Ascending aorta (tissue), 2 donors: ENCODE measurements around the gene ADAP1. TPM values are rescaled to one million over a fixed set of nuclear protein-coding genes. Genes with fewer than 3 reads are reported as not detected.
A peak's percentile ranks its signal among the peaks of the same experiment; 100 is the strongest.

ENCODE experiments used
- DNase-seq, 2 donors: peaks; one replicate each; pipeline ENCODE4 v3.0.0-alpha.2; 2019; ENCODE audit warnings: low spot score in 2 of 2
- H3K27ac ChIP-seq, 2 donors: fragments of 200-600 bp; sonication (generic); one replicate each; pipeline ENCODE4 v1.5.1; 2016 to 2017; ENCODE audit warnings: mild to moderate bottlenecking in 1 of 2
- H3K27me3 ChIP-seq: fragments of 200-600 bp; sonication (generic); one replicate; pipeline ENCODE4 v1.5.1; 2017
- H3K36me3 ChIP-seq, 2 donors: fragments of 200-600 bp; sonication (generic); one replicate each; pipeline ENCODE4 v1.5.1; 2016
- H3K4me1 ChIP-seq, 2 donors: fragments of 200-600 bp; sonication (generic); one replicate each; pipeline ENCODE4 v1.5.1; 2016 to 2017; ENCODE audit warnings: mild to moderate bottlenecking in 1 of 2
- H3K4me3 ChIP-seq, 2 donors: fragments of 200-600 bp; sonication (generic); one replicate each; pipeline ENCODE4 v1.5.1; 2016 to 2017; ENCODE audit warnings: mild to moderate bottlenecking in 1 of 2
- H3K9me3 ChIP-seq, 2 donors: fragments of 200-600 bp; sonication (generic); one replicate each; pipeline ENCODE4 v1.5.1; 2016
- CTCF ChIP-seq, 3 experiments: fragments of 200-600 bp in 2 of 3; fragments of 450-650 bp in 1 of 3; sonication (generic) in 2 of 3; IDR thresholded peaks; one replicate each; pipeline ENCODE4 v1.5.1; 2016 to 2019; ENCODE audit warnings: antibody characterized with exemption in 3 of 3, mild to moderate bottlenecking in 1 of 3, moderate library complexity in 1 of 3
- intact Hi-C: fragments of 100-400 bp; cut with DNase I; formaldehyde crosslinking; loops from one replicate; pipeline ENCODE4 v1.15.1; 2023
- total RNA-seq: library from RNA; depleted of rRNA; stranded (reverse); fragments of >200 nt; gene quantifications from one replicate; pipeline ENCODE4 v1.1.0, GENCODE V29; 2016

The ADAP1 gene
- total RNA-seq, 1 donor from 2014 or later, result 44.5 TPM

DNA sequence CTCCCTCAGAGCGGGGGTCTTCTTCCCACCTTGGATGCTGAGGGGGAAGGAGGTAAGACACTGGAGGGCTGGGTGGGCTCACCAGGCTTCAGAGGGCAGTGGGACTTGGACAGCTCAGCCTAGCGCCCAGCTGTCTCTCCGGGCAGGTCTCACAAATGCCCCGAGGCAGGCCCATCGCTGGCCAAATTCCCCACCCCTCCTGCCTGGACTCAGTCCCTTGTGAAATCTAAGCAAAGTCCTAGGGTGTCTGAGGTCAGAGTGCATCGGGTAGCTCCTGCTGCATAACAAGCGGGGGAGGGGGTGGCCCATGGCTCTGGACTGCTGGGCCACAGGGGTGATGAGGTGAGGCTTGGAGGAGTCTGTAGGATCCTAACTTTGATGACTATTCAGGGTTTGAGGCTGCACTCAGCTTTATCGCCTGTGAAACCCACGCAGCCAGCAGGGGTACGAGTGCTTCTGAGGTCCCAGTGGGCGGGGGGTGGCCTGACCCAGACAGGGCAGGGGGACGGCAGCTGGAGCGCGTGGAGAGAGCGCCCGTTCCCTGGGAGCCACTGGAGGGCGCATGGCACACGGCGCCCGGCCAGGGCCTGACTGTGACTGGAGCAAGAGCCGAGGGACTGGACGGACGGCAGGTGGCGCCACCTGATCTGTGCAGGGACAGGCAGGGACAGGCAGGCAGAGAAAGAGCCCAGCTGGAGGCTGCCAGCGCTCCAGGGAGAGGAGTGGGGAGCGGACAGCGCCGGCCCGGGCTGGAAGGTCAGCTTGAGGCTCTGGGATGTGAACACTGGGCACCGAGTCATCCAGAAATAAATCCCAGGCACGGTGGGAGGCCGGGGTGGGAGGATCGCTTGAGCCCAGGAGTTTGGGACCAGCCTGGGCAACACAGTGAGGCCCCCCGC, 38.5 kb upstream of the ADAP1 start:
- intact Hi-C loops, result loop anchor here (1.0 to 5.0 kb wide), 4 partner anchors 36 to 184 kb away; no protein-coding TSS in a partner anchor
- no peak overlapping the region for H3K4me3 ChIP-seq
- peaks cover 16% of the 10 kb centered on the region for H3K27me3 ChIP-seq
- H3K36me3 ChIP-seq, result peaks cover 21 to 28% of the 10 kb centered on the region in 2 donors
- DNase-seq, result peak; percentile 81 to 97
- no peaks in the 10 kb centered on the region for H3K9me3 ChIP-seq
- H3K4me1 ChIP-seq, result peaks cover 0 to 3% of the 10 kb centered on the region in 2 donors
- peak; percentile 100 for TF ChIP-seq CTCF (IDR thresholded peaks at IDR 0.05)
- H3K27ac ChIP-seq, result no peak overlapping the region

GRCh38 chr7:991729-992656, 37.5 kb upstream of the ADAP1 start:
- Histone ChIP-seq H3K4me3 (no peak overlapping the region), H3K27ac (no peak overlapping the region), H3K9me3 (no peaks in the 10 kb centered on the region), H3K36me3 (peaks cover 14 to 18% of the 10 kb centered on the region in 2 donors), H3K27me3 (peaks cover 16% of the 10 kb centered on the region), H3K4me1 (peaks cover 0 to 3% of the 10 kb centered on the region in 2 donors)
- intact Hi-C loops, result loop anchor here (2.0 to 5.0 kb wide), 3 partner anchors 37 to 185 kb away; no protein-coding TSS in a partner anchor
- no peak for TF ChIP-seq CTCF (IDR thresholded peaks at IDR 0.05)
- no peak for DNase-seq

- intact Hi-C loops, result loop anchor here (5.0 kb wide), 1 partner anchor 186 kb away; no protein-coding TSS in a partner anchor
- no peak overlapping the region for H3K27ac ChIP-seq
- peaks cover 16% of the 10 kb centered on the region for H3K27me3 ChIP-seq
- peaks cover 0 to 3% of the 10 kb centered on the region in 2 donors for H3K4me1 ChIP-seq
- H3K4me3 ChIP-seq, result no peak overlapping the region
- DNase-seq, result no peak
- no peak for TF ChIP-seq CTCF (IDR thresholded peaks at IDR 0.05)
- no peaks in the 10 kb centered on the region for H3K9me3 ChIP-seq
- H3K36me3 ChIP-seq, result peaks cover 9 to 10% of the 10 kb centered on the region in 2 donors
Measured at GRCh38 chr7:990933-991728, 36.7 kb upstream of the ADAP1 start.

DNA sequence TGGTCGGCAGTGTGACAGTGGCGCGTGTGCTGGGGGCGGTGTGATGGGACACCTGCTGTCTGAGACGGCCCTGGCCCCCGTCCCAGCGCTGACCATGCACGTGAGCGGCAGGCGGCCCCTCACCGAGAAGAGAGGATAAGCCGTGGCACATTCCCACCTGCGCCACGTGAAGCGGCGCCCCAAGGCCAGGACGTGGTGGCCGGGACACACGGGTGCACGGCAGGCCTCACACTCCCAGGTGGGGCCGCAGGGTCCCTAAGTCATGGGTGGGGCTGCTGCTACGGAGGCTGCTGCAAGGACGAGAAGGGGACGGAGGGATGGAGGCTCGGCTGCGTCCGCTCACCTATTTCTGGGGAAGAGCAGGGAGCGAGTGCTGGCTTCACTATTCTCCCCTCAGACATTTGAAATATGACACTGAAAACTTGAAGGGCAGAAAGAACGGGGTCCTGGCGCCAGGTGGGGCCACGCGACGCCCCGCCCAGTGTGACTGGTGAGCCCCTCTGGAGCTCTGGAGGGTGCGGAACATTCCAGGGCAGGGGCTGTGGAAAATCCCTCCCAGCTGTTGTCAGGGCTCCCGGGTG, 36.0 kb upstream of the ADAP1 start:
- Histone ChIP-seq H3K4me3 (no peak overlapping the region), H3K27me3 (peaks cover 16% of the 10 kb centered on the region), H3K4me1 (peaks cover 0 to 3% of the 10 kb centered on the region in 2 donors), H3K27ac (no peak overlapping the region), H3K36me3 (peaks cover 2 to 3% of the 10 kb centered on the region in 2 donors), H3K9me3 (no peaks in the 10 kb centered on the region)
- TF ChIP-seq CTCF (IDR thresholded peaks at IDR 0.05), result no peak
- DNase-seq, result no peak
- intact Hi-C loops, result loop anchor here (5.0 kb wide), 1 partner anchor 187 kb away; no protein-coding TSS in a partner anchor
